Calu3 (cell line): Measurements from ENCODE around the gene ARL3. TPM values are rescaled to one million over a fixed set of nuclear protein-coding genes. Genes with fewer than 3 reads are reported as not detected.

ENCODE experiments used
- BruUV-seq: library from RNA; stranded (reverse); fragments of 400-500 nt; replicated peaks from 2 replicates; lab custom pipeline; 2021; lab: Mats Ljungman, UMichigan
- CTCF ChIA-PET: fragments of 300-600 bp; sonication (Branson Sonifier 250); formaldehyde crosslinking; loops from one replicate; lab custom pipeline; 2022; ENCODE audit warnings: antibody characterized with exemption; lab: Charles Lee
- DNase-seq: peaks from one replicate; pipeline ENCODE4 v3.0.0; 2022
- H3K27ac Mint-ChIP-seq: one replicate; pipeline ENCODE4 v1.8.0; 2022; ENCODE audit warnings: mixed read lengths; ENCODE audit not compliant: unreplicated experiment
- H3K27me3 Mint-ChIP-seq: one replicate; pipeline ENCODE4 v1.8.0; 2022; ENCODE audit warnings: mixed read lengths; ENCODE audit not compliant: unreplicated experiment
- H3K36me3 Mint-ChIP-seq: one replicate; pipeline ENCODE4 v1.8.0; 2022; ENCODE audit warnings: mild to moderate bottlenecking, moderate library complexity, mixed read lengths; ENCODE audit not compliant: insufficient read depth, unreplicated experiment
- H3K4me1 Mint-ChIP-seq: one replicate; pipeline ENCODE4 v1.8.0; 2022; ENCODE audit warnings: mild to moderate bottlenecking, low read depth, mixed read lengths; ENCODE audit not compliant: unreplicated experiment
- H3K4me3 Mint-ChIP-seq: one replicate; pipeline ENCODE4 v1.8.0; 2022; ENCODE audit warnings: mild to moderate bottlenecking, low read depth, moderate library complexity, mixed read lengths; ENCODE audit not compliant: unreplicated experiment
- H3K9me3 Mint-ChIP-seq: one replicate; pipeline ENCODE4 v1.8.0; 2022; ENCODE audit warnings: low read depth, mixed read lengths; ENCODE audit not compliant: unreplicated experiment
- CTCF ChIP-seq: fragments of 200-600 bp; IDR thresholded peaks from one replicate; pipeline ENCODE4 v1.8.0; 2022; ENCODE audit warnings: antibody characterized with exemption; ENCODE audit not compliant: unreplicated experiment
- intact Hi-C: fragments of 100-400 bp; cut with micrococcal nuclease; formaldehyde crosslinking; loops from one replicate; pipeline ENCODE4 v1.10.0; 2022; ENCODE audit not compliant: unreplicated experiment
- total RNA-seq: library from RNA; stranded (reverse); gene quantifications from 2 replicates; pipeline ENCODE4 v1.2.3, GENCODE V29; 2022

ARL3 gene
- total RNA-seq, 1 experiment from 2014 or later, result 5.6 TPM

- H3K27ac Mint-ChIP-seq, result no peak overlapping the region
- no peak overlapping the region for H3K4me3 Mint-ChIP-seq
- no TSS peak for BruUV-seq
- intact Hi-C loops, result no loop called here
- no peaks in the 10 kb centered on the region for H3K9me3 Mint-ChIP-seq
- TF ChIP-seq CTCF, result no peak
- CTCF ChIA-PET, result interaction anchor here (1.0 kb wide), 1 partner anchor 13 kb away, joined by 3 read pairs; no protein-coding TSS in a partner anchor
- H3K4me1 Mint-ChIP-seq, result peaks cover 42% of the 10 kb centered on the region
- DNase-seq, result no peak
- H3K27me3 Mint-ChIP-seq, result no peaks in the 10 kb centered on the region
- H3K36me3 Mint-ChIP-seq, result peaks cover 7% of the 10 kb centered on the region
Measured at GRCh38 chr10:102624751-102625645, 89.2 kb downstream of the ARL3 start.

GRCh38 chr10:102624094-102624493, 90.1 kb downstream of the ARL3 start:
- Mint-ChIP-seq H3K9me3 (no peaks in the 10 kb centered on the region), H3K36me3 (peaks cover 7% of the 10 kb centered on the region), H3K4me3 (no peak overlapping the region), H3K4me1 (peaks cover 33% of the 10 kb centered on the region), H3K27me3 (no peaks in the 10 kb centered on the region), H3K27ac (no peak overlapping the region)
- no TSS peak for BruUV-seq
- no peak for TF ChIP-seq CTCF
- no peak for DNase-seq
- CTCF ChIA-PET, result interaction anchor here (1.0 kb wide), 1 partner anchor 12 kb away, joined by 3 read pairs; no protein-coding TSS in a partner anchor
- intact Hi-C loops, result no loop called here

Other genes with a start within 250 kb of the ARL3 start
- gene ACTR1A, start 211.7 kb downstream of the ARL3 start, total RNA-seq, result 43.7 and 48.2 TPM in 2 replicates
- gene SUFU, start 210.4 kb downstream of the ARL3 start, total RNA-seq, result 6.7 and 7.0 TPM in 2 replicates
- 52.1 and 66.3 TPM in 2 replicates for gene TRIM8, start 69.9 kb downstream of the ARL3 start, total RNA-seq
- 21.2 and 22.9 TPM in 2 replicates for gene SFXN2, start 239 bp upstream of the ARL3 start, total RNA-seq
- gene WBP1L, start 29.6 kb upstream of the ARL3 start, total RNA-seq, result 19.9 and 26.0 TPM in 2 replicates
- gene CYP17A1, start 123.0 kb upstream of the ARL3 start, total RNA-seq, result not detected in 2 replicates
- 4.5 and 4.9 TPM in 2 replicates for gene BORCS7, start 139.9 kb upstream of the ARL3 start, total RNA-seq
- gene AS3MT, start 155.1 kb upstream of the ARL3 start, total RNA-seq, result 0.35 TPM in 1 of 2 replicates, not detected in the other
- 3.2 and 4.2 TPM in 2 replicates for gene CNNM2, start 203.9 kb upstream of the ARL3 start, total RNA-seq